Progenitor cell of endocrine pancreas (in vitro differentiated cells): Measurements from ENCODE around the gene UBR4. TPM values are rescaled to one million over a fixed set of nuclear protein-coding genes. Genes with fewer than 3 reads are reported as not detected.
A peak's percentile ranks its signal among the peaks of the same experiment; 100 is the strongest.

Experiments
- DNase-seq: peaks from one replicate; pipeline ENCODE4 v3.0.0; 2021; ENCODE audit warnings: low spot score; ENCODE audit not compliant: unreplicated experiment
- H3K27ac Mint-ChIP-seq: 2 replicates; pipeline ENCODE4 v1.8.0; 2021; ENCODE audit warnings: mild to moderate bottlenecking, moderate library complexity, mixed read lengths
- H3K27me3 Mint-ChIP-seq: 2 replicates; pipeline ENCODE4 v1.8.0; 2021; ENCODE audit warnings: mixed read lengths
- H3K36me3 Mint-ChIP-seq: 2 replicates; pipeline ENCODE4 v1.8.0; 2022; ENCODE audit warnings: mixed read lengths; ENCODE audit not compliant: insufficient read depth
- H3K4me1 Mint-ChIP-seq: 2 replicates; pipeline ENCODE4 v1.8.0; 2021; ENCODE audit warnings: low read depth, mixed read lengths
- H3K4me3 Mint-ChIP-seq: 2 replicates; pipeline ENCODE4 v1.8.0; 2021; ENCODE audit warnings: low read depth, mild to moderate bottlenecking, moderate library complexity, mixed read lengths
- H3K9me3 Mint-ChIP-seq: 2 replicates; pipeline ENCODE4 v1.8.0; 2021; ENCODE audit warnings: low read depth, mixed read lengths
- CTCF ChIP-seq: fragments of 200-600 bp; sonication (generic); IDR thresholded peaks from one replicate; pipeline ENCODE4 v1.5.0; 2021; ENCODE audit warnings: antibody characterized with exemption, mild to moderate bottlenecking; ENCODE audit not compliant: unreplicated experiment
- total RNA-seq: library from RNA; stranded (reverse); gene quantifications from 2 replicates; pipeline ENCODE4 v1.2.1, GENCODE V29; 2021

Gene UBR4
- total RNA-seq, 1 donor from 2014 or later: 155 TPM

- Mint-ChIP-seq H3K36me3 (peaks cover 28% of the 10 kb centered on the region), H3K27ac (no peak overlapping the region), H3K4me3 (no peak overlapping the region), H3K27me3 (no peaks in the 10 kb centered on the region), H3K9me3 (no peaks in the 10 kb centered on the region), H3K4me1 (no peaks in the 10 kb centered on the region)
- DNase-seq: no peak
- no peak for TF ChIP-seq CTCF
Observed at GRCh38 chr1:19154876-19155275, 55.2 kb downstream of the UBR4 start.

- Mint-ChIP-seq H3K36me3 (peaks cover 32% of the 10 kb centered on the region), H3K27me3 (no peaks in the 10 kb centered on the region), H3K27ac (no peak overlapping the region), H3K4me1 (no peaks in the 10 kb centered on the region), H3K9me3 (no peaks in the 10 kb centered on the region), H3K4me3 (no peak overlapping the region)
- no peak for TF ChIP-seq CTCF
- DNase-seq: no peak
Observed at GRCh38 chr1:19153169-19153568, 56.9 kb downstream of the UBR4 start.

GRCh38 chr1:19151537-19151936 lies 58.5 kb downstream of the UBR4 start:
- peaks cover 43% of the 10 kb centered on the region for H3K36me3 Mint-ChIP-seq
- H3K4me3 Mint-ChIP-seq: no peak overlapping the region
- no peaks in the 10 kb centered on the region for H3K4me1 Mint-ChIP-seq
- H3K27me3 Mint-ChIP-seq: no peaks in the 10 kb centered on the region
- no peak overlapping the region for H3K27ac Mint-ChIP-seq
- no peak for TF ChIP-seq CTCF
- H3K9me3 Mint-ChIP-seq: no peaks in the 10 kb centered on the region
- DNase-seq: no peak

- Mint-ChIP-seq H3K9me3 (no peaks in the 10 kb centered on the region), H3K4me3 (no peak overlapping the region), H3K27ac (no peak overlapping the region), H3K4me1 (no peaks in the 10 kb centered on the region), H3K27me3 (no peaks in the 10 kb centered on the region), H3K36me3 (peaks cover 43% of the 10 kb centered on the region)
- TF ChIP-seq CTCF: no peak
- DNase-seq: no peak
Observed at GRCh38 chr1:19149736-19150135, 60.3 kb downstream of the UBR4 start.

GRCh38 chr1:19140465-19140864 lies 69.6 kb downstream of the UBR4 start:
- Mint-ChIP-seq H3K27ac (peak overlapping the region; percentile 23), H3K4me3 (no peak overlapping the region), H3K36me3 (peaks cover 56% of the 10 kb centered on the region), H3K9me3 (peaks cover 4% of the 10 kb centered on the region), H3K27me3 (no peaks in the 10 kb centered on the region), H3K4me1 (peaks cover 23% of the 10 kb centered on the region)
- no peak for DNase-seq
- TF ChIP-seq CTCF: no peak
